Stimulated activated CD8-positive, alpha-beta memory T cell treated with anti-CD3 and anti-CD28 coated beads, Interleukin-4, amount 100 ng/mL, for 4 hours (primary cell): Measurements from ENCODE around the gene HACD2.

Experiments
- DNase-seq, 2 donors: peaks; one replicate each; pipeline ENCODE4 v3.0.0-alpha.2; 2020; ENCODE audit warnings: low read depth in 2 of 2, low spot score in 1 of 2

HACD2 gene

DNA sequence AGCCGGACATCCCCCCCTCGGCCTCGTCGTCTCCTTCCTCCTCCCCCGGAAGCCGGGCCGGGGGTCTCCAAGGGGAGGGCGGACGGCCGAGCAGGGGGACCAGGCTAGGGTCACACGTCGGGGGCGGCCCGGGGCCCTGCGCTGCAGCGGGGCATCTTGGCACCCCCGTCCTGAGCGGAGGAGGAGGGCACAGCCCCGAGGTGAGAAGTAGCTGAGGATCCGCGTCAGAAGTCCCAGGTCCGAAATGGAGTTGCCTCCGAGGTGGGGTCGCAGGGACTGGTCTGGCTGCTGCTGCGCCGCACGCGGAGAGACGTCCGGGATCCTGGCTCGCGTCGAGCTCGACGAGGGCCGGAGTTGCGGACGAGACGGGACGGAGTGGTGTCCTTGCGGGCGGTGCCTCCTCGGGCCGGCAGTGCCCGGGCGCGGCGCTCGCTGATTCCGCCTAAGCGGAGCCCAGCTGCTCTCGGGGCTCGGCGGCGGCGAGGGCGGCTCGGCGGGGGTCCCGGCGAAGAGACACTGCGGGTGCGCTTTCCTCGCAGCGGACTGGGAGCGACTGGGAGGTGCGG is 136.2 kb downstream of the HACD2 start, which contains the start of gene ADCY5:
TSS of gene ADCY5 (minus strand) at position 555 of the 566 bp plus-strand sequence. CDS start at position 10, 545 bp downstream.
- DNase-seq: no peak

DNA sequence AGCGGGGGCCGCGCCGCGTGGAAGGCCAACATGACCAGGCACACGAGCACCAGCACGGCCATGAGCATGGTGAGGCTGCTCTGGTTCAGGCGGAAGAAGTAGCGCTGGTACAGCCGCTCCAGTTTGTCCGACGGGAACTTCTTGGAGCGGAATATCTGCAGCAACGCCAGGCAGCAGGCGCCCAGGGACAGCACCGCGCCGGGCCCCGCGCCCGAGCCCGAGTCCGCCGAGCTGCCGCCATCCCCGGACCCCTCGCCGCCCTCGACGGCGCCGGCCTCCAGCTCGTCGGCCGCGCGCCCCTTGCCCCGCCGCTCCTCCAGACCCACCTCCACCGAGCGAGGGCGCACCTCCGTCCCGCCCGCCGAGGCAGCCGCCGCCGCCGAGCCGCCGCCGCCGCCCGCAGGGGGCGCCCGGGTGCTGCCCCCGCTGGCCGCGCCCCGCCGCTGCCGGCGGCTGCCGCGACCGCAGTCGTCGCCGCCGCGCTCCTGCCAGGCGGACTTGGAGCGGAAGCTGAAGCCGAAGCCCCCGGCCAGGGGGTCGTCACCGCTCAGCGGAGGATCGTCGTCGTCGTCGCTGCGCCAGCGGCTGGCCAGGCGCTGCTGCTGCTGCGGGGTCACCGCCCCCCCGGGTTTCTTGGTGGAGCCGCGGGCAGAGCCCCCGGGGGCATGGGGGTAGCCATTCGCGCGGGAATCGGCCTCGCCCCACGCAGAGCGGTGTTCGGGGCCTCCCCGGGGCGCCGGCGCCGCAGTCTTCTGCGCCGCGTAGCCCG is 136.9 kb downstream of the HACD2 start:
- DNase-seq: no peak

DNA sequence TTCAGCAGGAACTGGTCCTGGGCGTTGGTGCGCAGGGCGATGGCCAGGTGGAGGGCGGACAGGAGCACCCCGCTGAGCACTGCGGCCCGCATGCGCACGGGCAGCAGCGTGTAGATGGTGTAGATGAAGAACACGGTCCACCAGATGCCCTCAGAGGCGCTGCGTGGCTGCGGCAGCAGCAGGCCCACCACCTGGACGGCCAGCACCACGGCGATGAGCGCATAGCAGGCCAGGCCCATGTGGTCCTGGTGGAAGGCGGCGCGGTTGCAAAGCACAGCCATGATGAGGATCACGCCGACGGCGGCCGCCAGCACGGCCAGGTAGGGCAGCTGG is 137.5 kb downstream of the HACD2 start:
- no peak for DNase-seq

DNA sequence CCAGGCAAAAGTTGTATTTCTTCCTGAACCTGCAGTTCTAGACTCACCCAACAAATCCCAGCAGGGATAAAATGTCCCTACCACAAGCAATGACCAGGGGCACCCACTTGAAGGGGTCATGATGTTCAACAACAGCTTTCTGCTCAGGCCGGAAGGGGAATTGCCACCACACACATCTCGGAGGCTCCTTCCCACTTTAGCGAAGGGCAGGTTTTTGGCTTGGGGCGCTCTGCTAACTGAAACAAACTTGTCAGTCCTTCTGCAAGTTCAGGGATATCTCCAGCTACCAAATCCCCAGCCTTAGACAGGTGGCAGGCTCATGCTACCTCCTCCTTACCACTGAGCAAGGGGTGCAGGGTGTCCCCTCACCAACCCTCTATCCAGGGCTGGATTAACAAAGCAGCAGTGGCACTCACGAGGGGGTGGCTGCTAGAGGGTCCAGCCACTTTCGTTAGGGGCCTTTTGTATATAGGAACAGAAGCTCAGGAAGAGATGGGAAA is 138.2 kb downstream of the HACD2 start:
- no peak for DNase-seq

DNA sequence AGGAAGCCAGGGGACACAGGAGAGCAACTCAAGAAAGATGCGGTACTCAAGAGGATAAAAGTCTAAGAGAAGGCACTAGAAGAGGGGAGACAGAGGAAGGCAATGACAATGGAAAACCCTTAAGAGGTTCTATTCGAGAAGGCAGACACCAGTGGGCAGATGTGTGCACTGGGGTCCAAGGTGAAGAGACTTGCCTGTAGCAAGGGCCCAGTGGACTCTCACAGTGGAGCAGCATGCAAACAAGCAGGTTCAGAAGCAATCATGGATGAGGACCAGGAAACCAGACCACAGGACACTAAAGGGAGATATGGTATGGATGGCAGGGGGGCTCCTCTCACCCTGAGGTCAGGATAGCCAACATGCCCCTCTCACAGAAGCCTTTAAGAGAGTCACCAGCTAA is 138.6 kb downstream of the HACD2 start:
- DNase-seq: no peak

DNA sequence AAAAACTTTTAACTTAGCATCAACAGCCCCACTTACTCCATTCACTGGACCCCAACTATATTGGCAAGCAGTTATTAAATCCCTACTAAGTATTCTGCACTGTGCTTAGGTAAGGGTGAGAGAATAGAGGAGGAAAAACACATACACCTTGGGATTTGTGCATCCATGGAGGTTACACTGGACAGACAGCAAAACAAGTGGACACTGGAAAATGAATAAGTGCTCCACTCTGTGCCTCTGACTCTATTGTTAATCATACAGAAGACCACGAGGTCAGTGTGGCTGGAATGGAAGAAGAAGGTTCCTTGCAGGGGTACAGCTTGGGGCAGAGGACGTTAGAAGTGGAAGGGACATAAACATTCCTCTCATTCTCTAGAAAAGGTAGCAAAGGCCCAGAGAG is 139.2 kb downstream of the HACD2 start:
- DNase-seq: no peak

DNA sequence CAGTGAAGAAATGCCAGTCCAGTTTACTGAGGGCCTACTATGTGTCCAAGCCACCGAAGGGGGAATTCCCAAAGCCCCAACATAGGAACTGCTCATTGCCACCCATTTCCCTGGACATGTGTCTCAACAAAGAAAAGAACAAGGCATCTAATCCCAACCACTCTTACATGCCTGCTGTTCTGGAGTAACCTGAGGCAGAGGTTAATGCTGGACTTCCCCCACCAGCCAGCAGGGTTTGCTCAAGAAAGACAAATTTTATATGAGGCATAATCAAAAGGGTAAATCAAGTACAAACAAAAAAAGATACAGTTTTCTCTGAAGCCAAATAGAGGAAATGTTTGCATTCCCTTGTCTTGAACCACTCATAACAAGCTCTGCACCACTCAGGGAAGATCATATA is 140.1 kb downstream of the HACD2 start:
- DNase-seq: no peak

DNA sequence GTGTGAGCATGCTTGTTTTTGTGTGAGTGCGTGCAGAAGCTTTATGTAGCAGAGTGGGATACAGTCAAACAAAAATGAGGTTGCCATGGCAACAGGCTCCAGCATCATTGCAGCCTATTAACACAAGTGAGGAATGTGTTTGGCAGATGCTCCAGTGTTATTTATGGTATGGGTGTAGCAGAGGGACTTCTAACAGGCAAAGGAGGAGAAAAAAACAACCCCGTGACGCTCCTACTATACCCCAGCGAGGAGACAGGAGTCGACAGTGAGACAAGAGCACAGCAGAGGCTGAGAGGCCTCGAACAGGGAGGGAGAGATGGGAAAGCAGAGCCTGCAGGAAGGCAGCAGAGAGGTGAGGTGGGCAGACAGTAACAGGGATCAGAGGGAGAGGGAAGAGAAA is 140.8 kb downstream of the HACD2 start:
- no peak for DNase-seq

DNA sequence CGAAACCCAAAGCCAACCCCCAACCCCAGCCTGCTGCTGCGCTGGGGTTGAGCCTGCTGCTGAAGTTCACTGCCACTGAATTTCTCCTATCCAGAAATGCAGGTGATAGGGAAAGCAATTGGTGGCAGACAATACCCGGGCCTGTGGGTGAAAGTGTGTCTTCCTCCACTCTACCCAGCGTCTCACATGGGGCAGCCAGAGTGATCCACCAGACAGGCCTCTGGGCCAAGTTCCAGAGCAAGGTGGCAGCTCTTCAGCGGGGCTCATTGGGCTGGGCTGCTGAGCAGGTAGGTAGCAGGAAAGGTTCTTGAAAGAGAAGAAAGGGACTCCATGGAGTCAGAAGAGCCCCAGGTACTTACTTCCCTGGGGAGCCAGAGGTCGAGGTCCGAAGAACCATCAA is 141.9 kb downstream of the HACD2 start:
- DNase-seq: no peak

DNA sequence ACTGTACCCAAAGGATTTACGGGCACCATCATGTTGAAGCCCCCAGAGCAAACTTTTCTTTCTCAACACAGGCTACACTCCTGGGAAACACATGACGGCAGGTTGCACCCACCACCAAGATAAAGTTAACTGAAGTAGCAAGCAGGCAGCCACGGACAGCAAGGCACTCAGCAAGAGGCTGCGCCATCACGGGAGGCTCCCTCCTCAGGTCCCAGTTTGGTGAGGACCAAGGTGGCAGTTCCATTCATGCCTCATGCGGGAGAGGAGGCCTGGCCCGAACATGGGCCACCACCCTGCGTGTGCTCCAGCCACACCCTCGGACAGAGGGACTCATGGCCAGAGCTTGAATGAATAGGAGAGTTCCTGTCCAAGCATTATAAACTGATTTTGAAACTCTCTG is 142.7 kb downstream of the HACD2 start:
- DNase-seq: no peak
